A549 (cell line): ENCODE data around the gene NR5A2. TPM values are rescaled to one million over a fixed set of nuclear protein-coding genes. Genes with fewer than 3 reads are reported as not detected.

Experiments used
- ATAC-seq, 2 experiments: fragments of 200-7000 bp in 1 of 2; fragments of >200 bp in 1 of 2; cut with Nextera tagmentation in 1 of 2; cut with Tn5 transposase in 1 of 2; 3 replicates each; pipeline versions ENCODE4 v1.8.0 to v1.9.1; 2018 to 2020; ENCODE audit warnings: mild to moderate bottlenecking in 1 of 2, moderate library complexity in 1 of 2
- CTCF ChIA-PET: fragments of 300-600 bp; sonication (Branson Sonifier 250); formaldehyde crosslinking; extraction: SDS; loops from one replicate; lab custom pipeline; 2021; ENCODE audit warnings: antibody characterized with exemption, inconsistent platforms; lab: Yijun Ruan, JAX
- POLR2A ChIA-PET: fragments of 350-600 bp; formaldehyde crosslinking; extraction: SDS; loops from one replicate; lab custom pipeline; 2021; ENCODE audit warnings: antibody characterized with exemption, inconsistent platforms; lab: Yijun Ruan, JAX
- DNase-seq, 2 experiments: peaks; one replicate each; pipeline versions ENCODE4 v3.0.0 to v3.0.0-alpha.2; 2011 to 2016; ENCODE audit warnings: low read depth in 1 of 2, low spot score in 1 of 2
- FAIRE-seq: peaks from 2 replicates; lab custom pipeline; 2011; peaks lifted over from hg19 to GRCh38; lab: Jason Lieb, UNC
- H3K27ac ChIP-seq, 2 experiments: fragments of >200 bp; sonication (Bioruptor Twin); formaldehyde crosslinking; 3 replicates each; pipeline ENCODE4 v1.5.1; 2016 to 2017
- H3K4me1 ChIP-seq: fragments of >200 bp; sonication (Bioruptor Twin); formaldehyde crosslinking; 3 replicates; pipeline ENCODE4 v1.6.1; 2016
- H3K4me2 ChIP-seq: fragments of >200 bp; sonication (Bioruptor Twin); formaldehyde crosslinking; 3 replicates; pipeline ENCODE4 v1.6.1; 2016
- H3K4me3 ChIP-seq: fragments of >200 bp; sonication (Bioruptor Twin); formaldehyde crosslinking; 3 replicates; pipeline ENCODE4 v1.5.1; 2016
- H3K9me3 ChIP-seq: fragments of >200 bp; sonication (Bioruptor Twin); formaldehyde crosslinking; 3 replicates; pipeline ENCODE4 v1.6.1; 2016
- ATOH8 ChIP-seq: fragments of 250-450 bp; sonication (Bioruptor Pico); IDR thresholded peaks from 2 replicates; pipeline ENCODE4 v1.5.0; 2020; ENCODE audit warnings: low read depth, mild to moderate bottlenecking, moderate library complexity
- BCL3 ChIP-seq: fragments of >200 bp; sonication (Bioruptor Twin); formaldehyde crosslinking; IDR thresholded peaks from 3 replicates; pipeline ENCODE4 v1.6.1; 2016
- BHLHE40 ChIP-seq: IDR thresholded peaks from 2 replicates; pipeline ENCODE4 v1.6.1; 2012; ENCODE audit warnings: low read depth, low read length, inconsistent platforms
- CHD2 ChIP-seq: fragments of 150-350 bp; IDR thresholded peaks from 2 replicates; pipeline ENCODE4 v1.6.1; 2014; ENCODE audit warnings: low read length; ENCODE audit not compliant: partially characterized antibody
- CHD4 ChIP-seq: fragments of 200-600 bp; sonication (generic); IDR thresholded peaks from 2 replicates; pipeline ENCODE4 v1.6.1; 2016; ENCODE audit warnings: antibody characterized with exemption, mild to moderate bottlenecking, borderline replicate concordance
- CTCF ChIP-seq: fragments of >200 bp; sonication (Bioruptor Twin); formaldehyde crosslinking; IDR thresholded peaks from 3 replicates; pipeline ENCODE4 v1.5.1; 2016
- FOSB ChIP-seq: fragments of 250-450 bp; sonication (Bioruptor Pico); IDR thresholded peaks from 2 replicates; pipeline ENCODE4 v1.5.0; 2020; ENCODE audit warnings: mild to moderate bottlenecking, moderate library complexity
- FOSL2 ChIP-seq, 2 experiments: fragments of 450-650 bp in 1 of 2; fragments of >200 bp in 1 of 2; sonication (Bioruptor Twin) in 1 of 2; formaldehyde crosslinking; IDR thresholded peaks; 2 replicates each; pipeline versions ENCODE4 v1.5.0 to v1.6.1; 2016 to 2020; ENCODE audit warnings: mild to moderate bottlenecking in 1 of 2, moderate library complexity in 1 of 2
- HES2 ChIP-seq: fragments of >200 bp; sonication (Bioruptor Twin); formaldehyde crosslinking; IDR thresholded peaks from 2 replicates; pipeline ENCODE4 v1.6.1; 2016
- HEYL ChIP-seq: fragments of 250-450 bp; sonication (Bioruptor Pico); IDR thresholded peaks from 2 replicates; pipeline ENCODE4 v1.8.0; 2021; ENCODE audit warnings: mild to moderate bottlenecking, moderate library complexity
- HOXB13 ChIP-seq: fragments of 250-450 bp; sonication (Bioruptor Pico); IDR thresholded peaks from 2 replicates; pipeline ENCODE4 v1.5.0; 2020; ENCODE audit warnings: low read depth, mild to moderate bottlenecking, moderate library complexity
- JUN ChIP-seq, 2 experiments: fragments of >200 bp; sonication (Bioruptor Twin); formaldehyde crosslinking; IDR thresholded peaks; 2 replicates in 1 of 2; 3 replicates in 1 of 2; pipeline ENCODE4 v1.6.1; 2016 to 2017
- JUNB ChIP-seq: fragments of >200 bp; sonication (Bioruptor Twin); formaldehyde crosslinking; IDR thresholded peaks from 2 replicates; pipeline ENCODE4 v1.6.1; 2016
- KDM5A ChIP-seq: fragments of 200-600 bp; sonication (generic); IDR thresholded peaks from 2 replicates; pipeline ENCODE4 v1.6.1; 2016; ENCODE audit warnings: antibody characterized with exemption, mild to moderate bottlenecking
- MAFK ChIP-seq: fragments of 450-650 bp; IDR thresholded peaks from 2 replicates; pipeline ENCODE4 v1.6.1; 2014; ENCODE audit not compliant: partially characterized antibody
- MAX ChIP-seq: IDR thresholded peaks from 2 replicates; pipeline ENCODE4 v1.6.1; 2012
- MYC ChIP-seq: IDR thresholded peaks from 2 replicates; pipeline ENCODE4 v1.6.1; 2012; ENCODE audit warnings: mild to moderate bottlenecking, inconsistent platforms, low read length, improper control_type of control experiment, borderline replicate concordance
- NFE2L2 ChIP-seq: fragments of 150-350 bp; conservative IDR thresholded peaks from 2 replicates; pipeline ENCODE4 v1.6.1; 2014; ENCODE audit warnings: low read length
- PBX3 ChIP-seq: IDR thresholded peaks from 2 replicates; pipeline ENCODE4 v1.6.1; 2012
- POLR2A ChIP-seq: IDR thresholded peaks from 2 replicates; pipeline ENCODE4 v1.6.1; 2012; ENCODE audit warnings: mild to moderate bottlenecking, low read length
- POLR2AphosphoS2 ChIP-seq: conservative IDR thresholded peaks from 2 replicates; pipeline ENCODE4 v1.6.1; 2012; ENCODE audit warnings: low read length, improper control_type of control experiment, inconsistent platforms
- RARB ChIP-seq: fragments of 250-450 bp; sonication (Bioruptor Pico); IDR thresholded peaks from 2 replicates; pipeline ENCODE4 v1.8.0; 2021; ENCODE audit warnings: mild to moderate bottlenecking, moderate library complexity
- SMC3 ChIP-seq: fragments of >200 bp; sonication (Bioruptor Twin); formaldehyde crosslinking; IDR thresholded peaks from 3 replicates; pipeline ENCODE4 v1.6.1; 2018; ENCODE audit warnings: inconsistent platforms
- TFCP2L1 ChIP-seq: fragments of 250-450 bp; sonication (Bioruptor Pico); IDR thresholded peaks from 2 replicates; pipeline ENCODE4 v1.5.0; 2021; ENCODE audit warnings: mild to moderate bottlenecking
- USF2 ChIP-seq: fragments of 450-650 bp; IDR thresholded peaks from 2 replicates; pipeline ENCODE4 v1.6.1; 2014; ENCODE audit warnings: antibody characterized with exemption
- ZC3H11A ChIP-seq: fragments of 450-650 bp; IDR thresholded peaks from 2 replicates; pipeline ENCODE4 v1.6.1; 2014; ENCODE audit warnings: antibody characterized with exemption, mild to moderate bottlenecking
- ZSCAN20 ChIP-seq: fragments of 250-450 bp; sonication (Bioruptor Pico); IDR thresholded peaks from 2 replicates; pipeline ENCODE4 v1.8.0; 2022; ENCODE audit warnings: mild to moderate bottlenecking, moderate library complexity
- WGBS: methylation state at CpG from one replicate; pipeline ENCODE4 v1.1.6; 2017; ENCODE audit errors: missing lambda C conversion rate; 5-methylcytosine and 5-hydroxymethylcytosine counted together
- polyA plus RNA-seq, 4 experiments: library from polyadenylated mRNA; depleted of rRNA in 3 of 4; stranded (reverse); fragments of >200 nt; fragmentation: RNase III in 1 of 4; extraction: RNeasy Plus Mini Kit Qiagen cat#74134 plus additional on column Dnase treatment in 1 of 4; gene quantifications; 2 replicates in 3 of 4; 3 replicates in 1 of 4; pipeline ENCODE4 v1.2.3, GENCODE V29; 2011 to 2017

Gene NR5A2
- polyA plus RNA-seq, 2 of the 4 experiments (the other 2 are of a cell fraction), result 12.0 to 24.1 TPM

- no peak for TF ChIP-seq PBX3
- TF ChIP-seq MAFK, result no peak
- TF ChIP-seq RARB, result no peak
- no peak for TF ChIP-seq MYC
- no peak for TF ChIP-seq JUNB
- no peak for TF ChIP-seq ZC3H11A
- no peak for TF ChIP-seq CHD4
- TF ChIP-seq FOSL2 (IDR thresholded peaks at IDR 0.05), result no peak
- TF ChIP-seq FOSL2 (CRISPR knock-in tag; IDR thresholded peaks at IDR 0.05), result no peak
- no peak for TF ChIP-seq ZSCAN20 (CRISPR knock-in tag)
- TF ChIP-seq FOSB, result no peak
- no peak for TF ChIP-seq HOXB13
- TF ChIP-seq ATOH8, result no peak
- Histone ChIP-seq H3K4me1 (peaks cover 49% of the 10 kb centered on the region), H3K9me3 (no peaks in the 10 kb centered on the region), H3K27ac (peak overlapping the region in 1 of 2 experiments; percentile 27; a peak in 1 of 6 replicates), H3K4me2 (no peak overlapping the region; the same call in 2 of the 3 replicates), H3K4me3 (no peak overlapping the region)
- WGBS, result 95% methylated on average over 2 of the region's 2 CpGs
- FAIRE-seq, result no peak
- ChIA-PET POLR2A (no interaction called here), CTCF (interaction anchor here (1.0 kb wide), 1 partner anchor 376 kb away, joined by 3 read pairs; no protein-coding TSS in a partner anchor)
- ATAC-seq, result no peak
- no peak for DNase-seq
Measured at GRCh38 chr1:200134116-200134515, 106.6 kb downstream of the NR5A2 start.

- Histone ChIP-seq H3K4me1 (peaks cover 26% of the 10 kb centered on the region), H3K4me3 (no peak overlapping the region), H3K4me2 (no peak overlapping the region), H3K9me3 (no peaks in the 10 kb centered on the region), H3K27ac (no peak overlapping the region)
- FAIRE-seq, result no peak
- no peak for ATAC-seq
- ChIA-PET POLR2A (no interaction called here), CTCF (interaction anchor here (1.0 kb wide), 1 partner anchor 352 kb away, joined by 3 read pairs; no protein-coding TSS in a partner anchor)
- DNase-seq, result no peak
- TF ChIP-seq MAFK, result peak; percentile 69
- no peak for TF ChIP-seq CHD4
- 76% methylated on average over 2 of the region's 2 CpGs for WGBS
Measured at GRCh38 chr1:200136384-200136783, 108.9 kb downstream of the NR5A2 start.

- Histone ChIP-seq H3K4me3 (no peak overlapping the region), H3K4me1 (no peaks in the 10 kb centered on the region), H3K27ac (no peak overlapping the region), H3K9me3 (no peaks in the 10 kb centered on the region), H3K4me2 (no peak overlapping the region)
- peak; percentile 77 to 94; a peak in 5 of 6 replicates for ATAC-seq
- POLR2A ChIA-PET, result no interaction called here
- peak; percentile 60 to 73 for DNase-seq
- 51% methylated on average over 4 of the region's 4 CpGs for WGBS
- CTCF ChIA-PET, result interaction anchor here (0.7 to 1.7 kb wide), 9 partner anchors 10 to 351 kb away, joined by 3 to 6 read pairs (median 3); no protein-coding TSS in a partner anchor
- FAIRE-seq, result no peak
- TF ChIP-seq KDM5A (no peak), HES2 (no peak), CHD2 (no peak), SMC3 (peak; percentile 67), CTCF (peak; percentile 70), HEYL (no peak), TFCP2L1 (CRISPR knock-in tag) (no peak), USF2 (no peak), MAX (no peak), POLR2AphosphoS2 (no peak), BHLHE40 (no peak), NFE2L2 (0 out of 2 replicates have a peak, but pooled peaks have one; percentile 39), POLR2A (no peak), CHD4 (no peak), JUN (IDR thresholded peaks at IDR 0.05) (no peak), ATOH8 (no peak), BCL3 (no peak)
Measured at GRCh38 chr1:200139661-200140250, 112.2 kb downstream of the NR5A2 start.
